PC-3 (cell line): ENCODE data around the gene DPP8. TPM values are rescaled to one million over a fixed set of nuclear protein-coding genes. Genes with fewer than 3 reads are reported as not detected.

Experiments
- ATAC-seq: fragments of 200-7000 bp; cut with Tn5 transposase; 2 replicates; pipeline ENCODE4 v1.9.1; 2020; ENCODE audit warnings: mild to moderate bottlenecking, moderate library complexity
- BruUV-seq: library from RNA; stranded (reverse); fragments of 400-500 nt; replicated peaks from 2 replicates; lab custom pipeline; 2021; lab: Mats Ljungman, UMichigan
- CTCF ChIA-PET: fragments of 300-600 bp; sonication (Branson Sonifier 250); formaldehyde crosslinking; loops from one replicate; lab custom pipeline; 2022; ENCODE audit warnings: antibody characterized with exemption; lab: Charles Lee
- POLR2A ChIA-PET: fragments of 300-600 bp; sonication (Branson Sonifier 250); formaldehyde crosslinking; loops from one replicate; lab custom pipeline; 2022; ENCODE audit warnings: antibody characterized with exemption; ENCODE audit not compliant: unreplicated experiment; lab: Charles Lee
- DNase-seq: peaks from one replicate; pipeline ENCODE4 v3.0.0-alpha.2; 2015
- H2AFZ ChIP-seq: fragments of 300-600 bp; sonication (generic); 2 replicates; pipeline ENCODE4 v1.6.0; 2016; ENCODE audit warnings: antibody characterized with exemption, low read length
- H3F3A ChIP-seq: fragments of 300-600 bp; sonication (generic); one replicate; pipeline ENCODE4 v1.6.0; 2017; ENCODE audit warnings: antibody characterized with exemption, low read length, control low read depth, mild to moderate bottlenecking; ENCODE audit not compliant: unreplicated experiment
- H3K27ac ChIP-seq: fragments of 300-600 bp; sonication (generic); 2 replicates; pipeline ENCODE4 v1.5.1; 2016; ENCODE audit warnings: mild to moderate bottlenecking, low read length
- H3K27me3 ChIP-seq: fragments of 300-600 bp; sonication (generic); 2 replicates; pipeline ENCODE4 v1.6.1; 2016; ENCODE audit warnings: low read length, mixed read lengths
- H3K36me3 ChIP-seq: fragments of 300-600 bp; sonication (generic); 2 replicates; pipeline ENCODE4 v1.6.1; 2016; ENCODE audit warnings: low read depth, mixed run types, low read length, mixed read lengths
- H3K4me1 ChIP-seq: fragments of 300-600 bp; sonication (generic); 2 replicates; pipeline ENCODE4 v1.5.1; 2016; ENCODE audit warnings: low read length; ENCODE audit not compliant: insufficient read depth
- H3K4me2 ChIP-seq: fragments of 300-600 bp; sonication (generic); 2 replicates; pipeline ENCODE4 v1.6.0; 2016; ENCODE audit warnings: low read length
- H3K4me3 ChIP-seq: fragments of 300-600 bp; sonication (generic); 2 replicates; pipeline ENCODE4 v1.5.1; 2016; ENCODE audit warnings: mild to moderate bottlenecking, low read length, mixed read lengths
- H3K79me2 ChIP-seq: fragments of 300-600 bp; sonication (generic); 2 replicates; pipeline ENCODE4 v1.6.1; 2017; ENCODE audit warnings: low read length, mixed read lengths
- H3K9ac ChIP-seq: fragments of 300-600 bp; sonication (generic); 2 replicates; pipeline ENCODE4 v1.6.0; 2016; ENCODE audit warnings: mild to moderate bottlenecking, low read length
- H3K9me2 ChIP-seq: fragments of 300-600 bp; sonication (generic); replicated peaks from 2 replicates; pipeline ENCODE4 v1.6.1; 2016; ENCODE audit warnings: mixed run types, low read length, mixed read lengths
- H3K9me3 ChIP-seq: fragments of 300-600 bp; sonication (generic); 2 replicates; pipeline ENCODE4 v1.6.1; 2016; ENCODE audit warnings: low read length, mixed read lengths
- H4K20me1 ChIP-seq: fragments of 300-600 bp; sonication (generic); 2 replicates; pipeline ENCODE4 v1.6.1; 2016; ENCODE audit warnings: low read length, mixed read lengths
- CTCF ChIP-seq: fragments of 300-600 bp; sonication (generic); conservative IDR thresholded peaks from 2 replicates; pipeline ENCODE4 v1.5.1; 2017; ENCODE audit warnings: antibody characterized with exemption, low read depth, mild to moderate bottlenecking, low read length
- EZH2 ChIP-seq: fragments of 300-600 bp; sonication (generic); IDR thresholded peaks from one replicate; pipeline ENCODE4 v1.6.1; 2017; ENCODE audit warnings: antibody characterized with exemption, mild to moderate bottlenecking, low read length; ENCODE audit not compliant: unreplicated experiment
- EZH2phosphoT487 ChIP-seq: fragments of 300-600 bp; sonication (generic); IDR thresholded peaks from 2 replicates; pipeline ENCODE4 v1.6.1; 2018; ENCODE audit warnings: mild to moderate bottlenecking, antibody characterized with exemption, low read length, borderline replicate concordance
- intact Hi-C: fragments of 100-400 bp; cut with micrococcal nuclease; formaldehyde crosslinking; loops from 2 replicates; pipeline ENCODE4 v1.9.0; 2023
- total RNA-seq: library from RNA; depleted of rRNA; stranded (reverse); fragments of >200 nt; gene quantifications from 2 replicates; pipeline ENCODE4 v1.2.3, GENCODE V29; 2014

The DPP8 gene
- total RNA-seq, 1 experiment from 2014 or later = 20.6 TPM

GRCh38 chr15:65559941-65560340 is 42.5 kb upstream of the DPP8 start:
- TF ChIP-seq EZH2phosphoT487 (no peak), EZH2 (no peak), CTCF (no peak)
- Histone ChIP-seq H2AFZ (no peak overlapping the region), H3K79me2 (no peaks in the 10 kb centered on the region), H3F3A (no peaks in the 10 kb centered on the region), H4K20me1 (no peaks in the 10 kb centered on the region), H3K4me1 (no peaks in the 10 kb centered on the region), H3K4me2 (no peak overlapping the region), H3K9me3 (no peaks in the 10 kb centered on the region), H3K4me3 (no peak overlapping the region), H3K9ac (no peak overlapping the region), H3K27me3 (no peaks in the 10 kb centered on the region), H3K9me2 (no peaks in the 10 kb centered on the region), H3K36me3 (peaks cover 15% of the 10 kb centered on the region), H3K27ac (no peak overlapping the region)
- intact Hi-C loops = no loop called here
- no TSS peak for BruUV-seq
- DNase-seq = no peak
- CTCF ChIA-PET = no interaction called here
- POLR2A ChIA-PET = no interaction called here
- ATAC-seq = no peak

GRCh38 chr15:65558997-65559760 is 41.7 kb upstream of the DPP8 start:
- Histone ChIP-seq H3K9me2 (no peaks in the 10 kb centered on the region), H3K4me3 (no peak overlapping the region), H2AFZ (no peak overlapping the region), H3K27me3 (no peaks in the 10 kb centered on the region), H3K79me2 (no peaks in the 10 kb centered on the region), H3K9ac (no peak overlapping the region), H4K20me1 (no peaks in the 10 kb centered on the region), H3K36me3 (peaks cover 15% of the 10 kb centered on the region), H3K27ac (no peak overlapping the region), H3K9me3 (no peaks in the 10 kb centered on the region), H3F3A (no peaks in the 10 kb centered on the region), H3K4me1 (no peaks in the 10 kb centered on the region), H3K4me2 (no peak overlapping the region)
- CTCF ChIA-PET = no interaction called here
- no TSS peak for BruUV-seq
- ATAC-seq (no peak), DNase-seq (no peak)
- intact Hi-C loops = no loop called here
- TF ChIP-seq CTCF (no peak), EZH2phosphoT487 (no peak), EZH2 (no peak)
- POLR2A ChIA-PET = no interaction called here

- Histone ChIP-seq H3K9ac (no peak overlapping the region), H3K79me2 (no peaks in the 10 kb centered on the region), H3K36me3 (peaks cover 15% of the 10 kb centered on the region), H3K4me3 (no peak overlapping the region), H4K20me1 (no peaks in the 10 kb centered on the region), H3K4me1 (no peaks in the 10 kb centered on the region), H3K9me2 (no peaks in the 10 kb centered on the region), H3K4me2 (no peak overlapping the region), H3K27me3 (no peaks in the 10 kb centered on the region), H3K9me3 (no peaks in the 10 kb centered on the region), H3K27ac (no peak overlapping the region), H3F3A (no peaks in the 10 kb centered on the region), H2AFZ (no peak overlapping the region)
- TF ChIP-seq CTCF (no peak), EZH2 (no peak), EZH2phosphoT487 (no peak)
- ChIA-PET CTCF (no interaction called here), POLR2A (no interaction called here)
- DNase-seq (no peak), ATAC-seq (no peak)
- BruUV-seq = no TSS peak
- intact Hi-C loops = no loop called here
Observed at GRCh38 chr15:65558336-65558735, 40.8 kb upstream of the DPP8 start.
